MM.1S (cell line): Measurements from ENCODE around the gene HOMER2.

Source experiments
- EZH2 ChIP-seq: fragments of 300-600 bp; sonication (generic); optimal IDR thresholded peaks from 2 replicates; pipeline ENCODE3; 2017; ENCODE audit warnings: low read depth, mild to moderate bottlenecking, antibody characterized with exemption, low read length, mixed read lengths
- TF ChIP-seq, protein P1 (sequence below): fragments of 300-600 bp; sonication (generic); IDR thresholded peaks from 2 replicates; pipeline ENCODE4 v1.5.1; 2016; ENCODE audit warnings: antibody characterized with exemption, low read length, mixed read lengths

DNA sequence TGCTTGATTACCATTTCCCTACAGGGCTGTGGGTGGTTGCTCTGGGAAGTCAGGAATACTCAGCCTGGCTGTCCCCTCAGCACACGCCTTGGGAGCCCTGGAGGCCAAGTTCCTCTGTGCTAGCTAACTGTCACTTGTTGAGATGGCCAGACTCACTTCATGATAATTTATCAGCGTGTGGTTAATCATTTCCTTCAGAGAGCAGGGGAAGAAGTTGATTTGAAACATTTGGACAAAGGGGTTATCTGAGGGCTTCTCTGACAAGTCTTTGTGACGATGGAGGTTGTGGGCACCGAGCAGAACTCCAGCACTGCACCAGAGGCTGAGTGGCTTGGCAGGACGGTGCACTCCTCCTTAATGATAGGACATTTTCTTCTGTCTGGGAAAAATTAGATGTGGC lies 81.2 kb downstream of the HOMER2 start:
- TF ChIP-seq, protein P1, sequence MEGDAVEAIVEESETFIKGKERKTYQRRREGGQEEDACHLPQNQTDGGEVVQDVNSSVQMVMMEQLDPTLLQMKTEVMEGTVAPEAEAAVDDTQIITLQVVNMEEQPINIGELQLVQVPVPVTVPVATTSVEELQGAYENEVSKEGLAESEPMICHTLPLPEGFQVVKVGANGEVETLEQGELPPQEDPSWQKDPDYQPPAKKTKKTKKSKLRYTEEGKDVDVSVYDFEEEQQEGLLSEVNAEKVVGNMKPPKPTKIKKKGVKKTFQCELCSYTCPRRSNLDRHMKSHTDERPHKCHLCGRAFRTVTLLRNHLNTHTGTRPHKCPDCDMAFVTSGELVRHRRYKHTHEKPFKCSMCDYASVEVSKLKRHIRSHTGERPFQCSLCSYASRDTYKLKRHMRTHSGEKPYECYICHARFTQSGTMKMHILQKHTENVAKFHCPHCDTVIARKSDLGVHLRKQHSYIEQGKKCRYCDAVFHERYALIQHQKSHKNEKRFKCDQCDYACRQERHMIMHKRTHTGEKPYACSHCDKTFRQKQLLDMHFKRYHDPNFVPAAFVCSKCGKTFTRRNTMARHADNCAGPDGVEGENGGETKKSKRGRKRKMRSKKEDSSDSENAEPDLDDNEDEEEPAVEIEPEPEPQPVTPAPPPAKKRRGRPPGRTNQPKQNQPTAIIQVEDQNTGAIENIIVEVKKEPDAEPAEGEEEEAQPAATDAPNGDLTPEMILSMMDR: no peak
- no peak for TF ChIP-seq EZH2
